HK-2 (cell line): Measurements from ENCODE around the gene NSMCE1.
A peak's percentile ranks its signal among the peaks of the same experiment; 100 is the strongest.

ENCODE experiments used
- DNase-seq: peaks from one replicate; pipeline ENCODE4 v3.0.0-alpha.2; 2018; ENCODE audit not compliant: unreplicated experiment

Gene NSMCE1

GRCh38 chr16:27242868-27243590, 25.5 kb downstream of the NSMCE1 start:
- DNase-seq, result peak; percentile 39

GRCh38 chr16:27242398-27242797, 26.2 kb downstream of the NSMCE1 start:
- no peak for DNase-seq

GRCh38 chr16:27241658-27242057, 26.9 kb downstream of the NSMCE1 start:
- no peak for DNase-seq

- no peak for DNase-seq
Measured at GRCh38 chr16:27240948-27241531, 27.5 kb downstream of the NSMCE1 start.

- no peak for DNase-seq
Measured at GRCh38 chr16:27239906-27240655, 28.5 kb downstream of the NSMCE1 start.

GRCh38 chr16:27239026-27239425, 29.5 kb downstream of the NSMCE1 start:
- DNase-seq, result no peak

GRCh38 chr16:27238591-27238990, 30.0 kb downstream of the NSMCE1 start:
- DNase-seq, result no peak

GRCh38 chr16:27238016-27238587, 30.5 kb downstream of the NSMCE1 start:
- no peak for DNase-seq

GRCh38 chr16:27237219-27238015, 31.2 kb downstream of the NSMCE1 start:
- no peak for DNase-seq

- no peak for DNase-seq
Measured at GRCh38 chr16:27236635-27237218, 31.8 kb downstream of the NSMCE1 start.

- DNase-seq, result no peak
Measured at GRCh38 chr16:27235938-27236245, 32.7 kb downstream of the NSMCE1 start.

GRCh38 chr16:27235055-27235937, 33.3 kb downstream of the NSMCE1 start:
- peak; percentile 33 for DNase-seq

GRCh38 chr16:27234603-27235002, 34.0 kb downstream of the NSMCE1 start:
- DNase-seq, result no peak

- no peak for DNase-seq
Measured at GRCh38 chr16:27234171-27234570, 34.4 kb downstream of the NSMCE1 start.

GRCh38 chr16:27233731-27234130, 34.8 kb downstream of the NSMCE1 start:
- DNase-seq, result no peak

GRCh38 chr16:27232901-27233625, 35.5 kb downstream of the NSMCE1 start:
- DNase-seq, result no peak

GRCh38 chr16:27232061-27232900, 36.3 kb downstream of the NSMCE1 start:
- no peak for DNase-seq

- DNase-seq, result no peak
Measured at GRCh38 chr16:27231692-27232060, 36.9 kb downstream of the NSMCE1 start.

GRCh38 chr16:27230562-27231001, 38.0 kb downstream of the NSMCE1 start:
- DNase-seq, result no peak
